HCT116 (cell line): ENCODE data around the gene POC1A. TPM values are rescaled to one million over a fixed set of nuclear protein-coding genes. Genes with fewer than 3 reads are reported as not detected.

Experiments used
- ATAC-seq: fragments of 200-7000 bp; cut with Tn5 transposase; 2 replicates; pipeline ENCODE4 v1.9.1; 2020; ENCODE audit warnings: mild to moderate bottlenecking, moderate library complexity
- BruUV-seq: library from RNA; stranded (reverse); fragments of 400-500 nt; replicated peaks from 2 replicates; lab custom pipeline; 2021; lab: Mats Ljungman, UMichigan
- CTCF ChIA-PET: fragments of 300-600 bp; sonication (Branson Sonifier 250); formaldehyde crosslinking; loops from one replicate; lab custom pipeline; 2021; ENCODE audit warnings: antibody characterized with exemption; lab: Charles Lee
- POLR2A ChIA-PET: fragments of 300-600, 350-600 bp; sonication (Branson Sonifier 250); formaldehyde crosslinking; loops from one replicate; lab custom pipeline; 2021; ENCODE audit warnings: antibody characterized with exemption; lab: Charles Lee
- RAD21 ChIA-PET, 2 experiments: fragments of 300-600 bp; sonication (Branson Sonifier 250); formaldehyde crosslinking; loops; one replicate each; lab custom pipeline; 2023; ENCODE audit warnings: low total read pairs in 2 of 2; ENCODE audit not compliant: uncharacterized antibody in 2 of 2, unreplicated experiment in 2 of 2, low non-redundant PET in 1 of 2; lab: Charles Lee
- DNase-seq: peaks from one replicate; pipeline ENCODE4 v3.0.0-alpha.2; 2010; ENCODE audit warnings: low read depth, low spot score
- H2AFZ ChIP-seq: fragments of 200-600 bp; shearing (Covaris generic), sonication (generic); 2 replicates; pipeline ENCODE4 v1.6.1; 2017; ENCODE audit warnings: low read depth, mixed run types, mixed read lengths, antibody characterized with exemption, low read length; ENCODE audit not compliant: poor library complexity, severe bottlenecking
- H3K27ac ChIP-seq: 2 replicates; pipeline ENCODE4 v1.5.1; 2012; ENCODE audit warnings: low read depth, low read length
- H3K27me3 ChIP-seq: fragments of 200-600 bp; sonication (generic); 2 replicates; pipeline ENCODE4 v1.6.1; 2016; ENCODE audit warnings: mixed run types, low read length, mixed read lengths; ENCODE audit not compliant: insufficient read depth
- H3K36me3 ChIP-seq, 2 experiments: fragments of 200-500 bp in 1 of 2; fragments of 200-600 bp in 1 of 2; sonication (Bioruptor generic) in 1 of 2; sonication (generic) in 1 of 2; 2 replicates each; pipeline versions ENCODE4 v1.5.1 to v1.6.1; 2014 to 2016; ENCODE audit warnings: low read length in 2 of 2, inconsistent platforms in 1 of 2, mixed read lengths in 1 of 2, mixed run types in 1 of 2; ENCODE audit not compliant: insufficient read depth in 2 of 2, control insufficient read depth in 1 of 2
- H3K4me1 ChIP-seq, 2 experiments: fragments of 200-600 bp in 1 of 2; sonication (generic) in 1 of 2; 2 replicates each; pipeline versions ENCODE4 v1.5.1 to v1.6.1; 2012 to 2017; ENCODE audit warnings: low read length in 2 of 2, inconsistent platforms in 1 of 2, mild to moderate bottlenecking in 1 of 2, mixed read lengths in 1 of 2, mixed run types in 1 of 2, moderate library complexity in 1 of 2; ENCODE audit not compliant: insufficient read depth in 2 of 2, control insufficient read depth in 1 of 2
- H3K4me2 ChIP-seq: fragments of 200-600 bp; sonication (generic); 2 replicates; pipeline ENCODE4 v1.6.1; 2017; ENCODE audit warnings: mixed run types, low read length, mixed read lengths
- H3K4me3 ChIP-seq, 2 experiments: fragments of 200-600 bp in 1 of 2; sonication (generic) in 1 of 2; replicated peaks in 1 of 2; 2 replicates each; pipeline ENCODE4 v1.5.1; 2011 to 2016; ENCODE audit warnings: low read length in 2 of 2, control low read depth in 1 of 2, low read depth in 1 of 2, mild to moderate bottlenecking in 1 of 2, mixed read lengths in 1 of 2, mixed run types in 1 of 2
- H3K79me2 ChIP-seq: fragments of 200-600 bp; sonication (generic); 2 replicates; pipeline ENCODE4 v1.6.1; 2017; ENCODE audit warnings: mild to moderate bottlenecking, mixed run types, low read length, moderate library complexity, mixed read lengths; ENCODE audit not compliant: insufficient read depth
- H3K9ac ChIP-seq: fragments of 200-600 bp; sonication (generic); 2 replicates; pipeline ENCODE4 v1.6.1; 2016; ENCODE audit warnings: low read length, mixed read lengths
- H3K9me2 ChIP-seq: fragments of 200-600 bp; sonication (generic), shearing (Covaris generic); 2 replicates; pipeline ENCODE4 v1.6.1; 2017; ENCODE audit warnings: mixed run types, mild to moderate bottlenecking, moderate library complexity; ENCODE audit not compliant: insufficient read depth
- H3K9me3 ChIP-seq, 2 experiments: fragments of 200-500 bp in 1 of 2; fragments of 200-600 bp in 1 of 2; sonication (Bioruptor generic) in 1 of 2; sonication (generic) in 1 of 2; 2 replicates each; pipeline ENCODE4 v1.6.1; 2014 to 2017; ENCODE audit warnings: low read length in 2 of 2, mixed read lengths in 2 of 2, inconsistent platforms in 1 of 2, low read depth in 1 of 2, mild to moderate bottlenecking in 1 of 2, mixed run types in 1 of 2, moderate library complexity in 1 of 2; ENCODE audit not compliant: control insufficient read depth in 1 of 2, insufficient read depth in 1 of 2
- H4K20me1 ChIP-seq: fragments of 200-600 bp; sonication (generic), shearing (Covaris generic); 2 replicates; pipeline ENCODE4 v1.6.1; 2017; ENCODE audit warnings: mixed run types, mild to moderate bottlenecking, moderate library complexity; ENCODE audit not compliant: insufficient read depth
- CBX3 ChIP-seq: IDR thresholded peaks from 2 replicates; pipeline ENCODE4 v1.6.1; 2012; ENCODE audit warnings: low read depth
- ELF1 ChIP-seq: IDR thresholded peaks from 2 replicates; pipeline ENCODE4 v1.6.1; 2012; ENCODE audit warnings: low read depth, borderline replicate concordance
- EZH2 ChIP-seq: fragments of 200-600 bp; sonication (generic); IDR thresholded peaks from 2 replicates; pipeline ENCODE4 v1.6.1; 2017; ENCODE audit warnings: antibody characterized with exemption, mixed run types
- JUND ChIP-seq: IDR thresholded peaks from 2 replicates; pipeline ENCODE4 v1.6.1; 2012
- REST ChIP-seq: IDR thresholded peaks from 2 replicates; pipeline ENCODE4 v1.6.1; 2012; ENCODE audit warnings: low read depth
- TCF7L2 ChIP-seq: IDR thresholded peaks from 2 replicates; pipeline ENCODE4 v1.7.0; 2011; ENCODE audit warnings: borderline replicate concordance, inconsistent platforms; ENCODE audit not compliant: insufficient read depth, insufficient read length; ENCODE audit errors: extremely low read depth
- YY1 ChIP-seq: IDR thresholded peaks from 2 replicates; pipeline ENCODE4 v1.6.1; 2011; ENCODE audit warnings: low read length, low read depth, moderate library complexity, mild to moderate bottlenecking; ENCODE audit not compliant: insufficient replicate concordance; ENCODE audit errors: extremely low read depth
- intact Hi-C: fragments of 100-400 bp; cut with micrococcal nuclease; formaldehyde crosslinking; loops from 2 replicates; pipeline ENCODE4 v1.10.0; 2022
- total RNA-seq: library from RNA; stranded (reverse); gene quantifications from one replicate; pipeline ENCODE4 v1.2.1, GENCODE V29; 2021; ENCODE audit not compliant: unreplicated experiment

POC1A gene
- total RNA-seq, 1 experiment from 2014 or later = 34.0 TPM

DNA sequence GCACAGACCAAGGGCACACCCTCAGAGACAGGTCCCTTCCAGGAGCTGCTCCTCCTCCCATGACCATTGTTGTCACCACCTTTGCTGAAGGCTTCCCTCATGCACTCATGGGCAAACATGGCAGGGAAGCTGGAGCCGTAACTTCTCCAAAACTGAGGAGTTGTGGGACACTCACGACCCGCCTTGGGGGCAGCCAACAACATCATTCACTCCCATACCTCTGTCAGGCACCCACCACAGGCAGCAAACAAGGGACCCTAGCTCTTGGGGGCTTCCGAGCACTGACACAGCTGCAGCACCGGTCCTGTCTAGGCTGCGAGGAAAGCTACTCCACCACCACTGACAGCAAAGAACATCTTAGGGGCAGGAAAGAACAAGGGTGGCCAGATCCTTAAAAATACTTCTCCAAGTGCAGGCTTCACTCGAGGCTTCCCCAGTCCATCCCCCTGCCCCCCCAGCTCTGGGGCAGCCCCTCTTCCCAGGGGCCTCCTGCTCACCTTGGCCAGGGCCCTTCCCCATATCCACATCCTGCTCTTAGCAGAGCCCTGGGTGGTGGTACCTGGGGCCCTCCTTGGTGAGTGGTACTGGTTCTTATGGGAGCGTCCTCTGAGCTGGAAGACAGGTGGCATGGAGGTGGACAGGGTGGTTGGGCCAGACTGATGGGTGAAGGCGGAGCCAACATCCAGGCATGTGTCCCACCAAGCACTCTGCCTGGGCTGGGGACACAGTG is 69.8 kb downstream of the POC1A start (continued):
- TF ChIP-seq REST = no peak
- no peak for TF ChIP-seq ELF1
- no peak for TF ChIP-seq CBX3
- no peak for TF ChIP-seq TCF7L2
- no peak for TF ChIP-seq JUND

GRCh38 chr3:52083556-52084087 is 70.6 kb downstream of the POC1A start:
- ATAC-seq = no peak

More at GRCh38 chr3:52083556-52084087, 70.6 kb downstream of the POC1A start:
- CTCF ChIA-PET = no interaction called here
- no TSS peak for BruUV-seq
- intact Hi-C loops = no loop called here
- no peak overlapping the region for H3K4me2 ChIP-seq
- H3K27me3 ChIP-seq = no peaks in the 10 kb centered on the region
- no peak overlapping the region for H2AFZ ChIP-seq
- no peak overlapping the region for H3K9ac ChIP-seq
- POLR2A ChIA-PET = no interaction called here
- DNase-seq = no peak
- RAD21 ChIA-PET = no interaction called here
- no peaks in the 10 kb centered on the region for H3K36me3 ChIP-seq
- H4K20me1 ChIP-seq = no peaks in the 10 kb centered on the region
- H3K27ac ChIP-seq = no peak overlapping the region
- no peaks in the 10 kb centered on the region for H3K9me3 ChIP-seq
- no peaks in the 10 kb centered on the region for H3K79me2 ChIP-seq
- no peaks in the 10 kb centered on the region for H3K9me2 ChIP-seq
- no peak for TF ChIP-seq YY1
- no peak for TF ChIP-seq JUND
- no peak for TF ChIP-seq EZH2
- no peak overlapping the region for H3K4me3 ChIP-seq
- H3K4me1 ChIP-seq = peaks cover 0 to 11% of the 10 kb centered on the region in 2 experiments; a peak in 2 of 4 replicates
